Amniotic stem cell (primary cell): ENCODE results near the gene ACAP2.
"Not testable (repeated sequence)": the region's sequence is repeated elsewhere in the genome, so short reads cannot be mapped to it uniquely, and the experiment has no call there.

ENCODE experiments used
- DNase-seq: peaks from one replicate; lab custom pipeline; 2025; lab: John Stamatoyannopoulos, UW

ACAP2 gene, protein sequence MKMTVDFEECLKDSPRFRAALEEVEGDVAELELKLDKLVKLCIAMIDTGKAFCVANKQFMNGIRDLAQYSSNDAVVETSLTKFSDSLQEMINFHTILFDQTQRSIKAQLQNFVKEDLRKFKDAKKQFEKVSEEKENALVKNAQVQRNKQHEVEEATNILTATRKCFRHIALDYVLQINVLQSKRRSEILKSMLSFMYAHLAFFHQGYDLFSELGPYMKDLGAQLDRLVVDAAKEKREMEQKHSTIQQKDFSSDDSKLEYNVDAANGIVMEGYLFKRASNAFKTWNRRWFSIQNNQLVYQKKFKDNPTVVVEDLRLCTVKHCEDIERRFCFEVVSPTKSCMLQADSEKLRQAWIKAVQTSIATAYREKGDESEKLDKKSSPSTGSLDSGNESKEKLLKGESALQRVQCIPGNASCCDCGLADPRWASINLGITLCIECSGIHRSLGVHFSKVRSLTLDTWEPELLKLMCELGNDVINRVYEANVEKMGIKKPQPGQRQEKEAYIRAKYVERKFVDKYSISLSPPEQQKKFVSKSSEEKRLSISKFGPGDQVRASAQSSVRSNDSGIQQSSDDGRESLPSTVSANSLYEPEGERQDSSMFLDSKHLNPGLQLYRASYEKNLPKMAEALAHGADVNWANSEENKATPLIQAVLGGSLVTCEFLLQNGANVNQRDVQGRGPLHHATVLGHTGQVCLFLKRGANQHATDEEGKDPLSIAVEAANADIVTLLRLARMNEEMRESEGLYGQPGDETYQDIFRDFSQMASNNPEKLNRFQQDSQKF

DNA sequence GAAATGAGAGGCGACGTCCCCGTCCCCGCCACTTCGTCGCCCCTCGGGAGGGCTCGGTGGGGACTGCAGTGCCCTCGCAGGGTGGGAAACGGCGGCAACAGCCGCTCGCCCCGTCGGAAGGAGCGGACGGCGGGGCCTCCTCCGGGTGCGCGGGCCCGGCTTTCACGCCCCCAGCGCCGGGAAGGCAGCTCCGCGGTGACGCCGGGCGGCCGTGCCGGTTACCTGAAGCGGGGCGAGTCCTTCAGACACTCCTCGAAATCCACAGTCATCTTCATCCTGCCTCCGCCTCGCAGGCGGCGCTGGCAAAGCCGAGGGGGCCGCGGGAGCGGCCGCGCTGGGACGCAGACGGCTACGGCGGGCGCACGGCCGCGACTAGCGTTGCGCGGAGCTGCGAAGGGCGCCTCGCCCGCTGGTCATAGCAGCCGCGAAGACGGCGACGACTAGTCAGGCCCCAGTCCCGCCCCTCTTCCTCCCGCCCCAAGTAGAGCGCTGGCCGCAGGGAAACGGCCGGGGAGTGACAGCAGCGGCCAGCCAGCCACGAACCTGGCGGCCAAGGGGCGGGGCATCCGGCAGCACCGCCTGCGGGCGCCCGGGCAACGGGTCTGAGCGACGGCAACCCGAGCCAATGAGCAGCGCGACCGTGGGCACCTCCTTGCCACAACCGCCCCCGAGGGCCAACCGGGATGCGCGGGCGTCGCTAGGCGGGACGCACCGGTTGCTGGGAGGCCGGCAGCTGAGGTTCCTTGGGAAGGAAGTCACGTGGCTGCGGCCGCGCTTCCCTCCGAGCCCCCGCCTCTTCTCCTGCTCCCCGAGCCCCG is at the start of gene ACAP2:
TSS of gene ACAP2 (minus strand) at position 448 of the 818 bp plus-strand sequence. CDS start at position 275, 173 bp downstream.
- DNase-seq = peak; percentile 98

GRCh38 chr3:195475614-195476013 is 32.8 kb upstream of the ACAP2 start:
- DNase-seq = no peak

DNA sequence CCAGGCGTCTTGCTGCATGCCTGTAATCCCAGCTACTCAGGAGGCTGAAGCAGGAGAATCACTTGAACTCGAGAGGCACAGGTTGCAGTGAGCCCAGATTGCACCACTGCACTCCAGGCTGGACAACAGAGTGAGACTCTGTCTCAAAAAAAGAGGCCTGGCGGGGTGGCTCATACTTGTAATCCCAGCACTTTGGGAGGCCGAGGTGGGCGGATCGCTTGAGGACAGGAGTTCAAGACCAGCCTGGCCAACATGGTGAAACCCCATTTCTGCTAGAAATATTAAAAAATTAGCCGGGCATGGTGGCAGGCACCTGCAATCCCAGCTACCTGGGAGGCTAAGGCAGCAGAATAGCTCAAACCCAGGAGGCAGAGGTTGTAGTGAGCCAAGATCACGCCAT is 32.3 kb upstream of the ACAP2 start:
- not testable (repeated sequence) for DNase-seq

GRCh38 chr3:195468841-195469240 is 26.0 kb upstream of the ACAP2 start:
- DNase-seq = no peak

DNA sequence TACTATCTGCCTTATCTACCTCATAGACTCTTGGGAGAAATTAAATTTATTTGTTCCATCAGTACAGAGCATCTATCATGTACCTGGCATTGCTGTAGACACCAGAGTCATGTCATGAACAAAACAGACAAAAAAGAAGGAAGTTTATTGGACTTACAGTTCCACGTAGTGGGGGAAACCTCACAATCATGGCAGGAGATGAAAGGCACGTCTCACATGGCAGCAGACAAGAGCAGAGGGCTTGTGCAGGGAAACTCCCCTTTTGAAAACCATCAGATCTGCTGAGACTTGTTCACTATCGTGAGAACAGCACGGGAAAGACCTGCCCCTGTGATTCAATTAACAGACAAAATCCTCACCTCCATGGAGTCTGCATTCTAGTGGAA is 25.6 kb upstream of the ACAP2 start:
- DNase-seq = no peak

GRCh38 chr3:195467641-195468390 is 25.0 kb upstream of the ACAP2 start:
- DNase-seq = no peak

GRCh38 chr3:195466251-195466650 is 23.4 kb upstream of the ACAP2 start:
- no peak for DNase-seq

DNA sequence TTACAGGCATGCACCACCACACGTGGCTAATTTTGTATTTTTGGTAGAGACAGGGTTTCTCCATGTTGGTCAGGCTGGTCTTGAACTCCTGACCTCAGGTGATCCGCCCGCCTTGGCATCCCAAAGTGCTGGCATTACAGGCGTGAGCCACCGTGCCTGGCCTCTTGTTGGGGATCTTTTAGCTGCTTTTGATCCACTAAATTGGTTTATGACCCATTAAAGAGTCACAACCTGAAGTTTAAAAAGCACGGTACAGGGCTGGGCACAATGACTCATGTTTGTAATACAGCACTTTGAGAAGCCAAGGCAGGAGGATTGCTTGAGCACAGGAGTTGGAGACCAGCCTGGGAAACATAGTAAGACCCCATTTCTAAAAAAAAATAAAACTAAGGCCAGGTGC is 20.1 kb upstream of the ACAP2 start:
- not testable (repeated sequence) for DNase-seq

GRCh38 chr3:195462308-195462610 is 19.4 kb upstream of the ACAP2 start:
- no peak for DNase-seq

DNA sequence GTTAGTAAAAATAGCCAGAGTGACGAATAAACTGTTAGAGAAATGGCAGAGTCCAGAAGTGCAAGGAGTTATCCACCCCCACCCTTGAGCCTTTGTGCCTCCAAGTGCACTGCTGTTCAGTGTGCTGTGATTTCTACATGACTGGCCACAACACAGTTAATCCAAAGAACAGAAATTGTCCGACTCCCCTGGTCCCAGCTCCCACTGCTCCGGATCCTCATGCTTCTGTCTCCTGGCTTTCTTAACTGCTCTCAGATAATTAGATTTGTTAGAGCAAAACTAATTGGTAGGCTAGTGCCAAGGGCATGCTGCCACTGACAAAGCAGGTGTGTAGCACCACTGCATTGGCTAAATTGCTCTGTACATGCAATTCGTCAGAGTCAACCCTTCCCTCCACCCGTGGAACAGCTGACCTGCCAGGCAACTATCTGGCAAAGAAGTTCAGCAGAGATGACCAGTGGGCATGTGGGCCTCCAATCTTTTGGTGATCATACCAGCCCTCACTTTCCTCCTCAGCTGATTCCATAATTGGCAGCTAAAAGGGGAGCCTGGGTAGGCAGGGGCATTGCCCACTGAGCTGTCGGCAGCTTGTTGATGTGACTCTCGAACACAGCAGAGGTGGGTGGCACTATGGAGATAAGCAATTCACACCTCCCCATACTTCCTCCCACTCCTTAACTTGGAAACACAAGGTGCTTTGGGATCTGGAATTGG is 18.9 kb upstream of the ACAP2 start:
- DNase-seq = no peak

- no peak for DNase-seq
Observed at GRCh38 chr3:195460091-195460713, 17.4 kb upstream of the ACAP2 start.

DNA sequence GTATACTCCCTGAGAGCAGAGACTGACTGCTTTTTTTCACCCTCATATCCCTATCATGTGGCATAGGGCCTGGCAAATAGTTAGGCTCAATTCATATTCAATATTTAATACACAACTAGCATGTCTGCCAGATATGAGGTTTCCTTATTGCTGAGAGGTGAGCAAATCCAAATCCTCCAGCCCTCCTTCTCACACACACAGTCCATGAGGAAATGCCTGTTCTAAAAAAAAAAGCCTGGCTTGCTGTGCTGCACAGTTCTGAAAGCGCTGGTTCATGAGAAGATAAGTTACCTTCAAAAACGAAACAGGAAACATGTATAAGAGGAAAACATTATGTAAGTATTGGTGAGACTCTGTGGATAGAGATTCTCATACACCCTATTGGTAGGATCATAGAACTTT is 15.5 kb upstream of the ACAP2 start:
- no peak for DNase-seq

DNA sequence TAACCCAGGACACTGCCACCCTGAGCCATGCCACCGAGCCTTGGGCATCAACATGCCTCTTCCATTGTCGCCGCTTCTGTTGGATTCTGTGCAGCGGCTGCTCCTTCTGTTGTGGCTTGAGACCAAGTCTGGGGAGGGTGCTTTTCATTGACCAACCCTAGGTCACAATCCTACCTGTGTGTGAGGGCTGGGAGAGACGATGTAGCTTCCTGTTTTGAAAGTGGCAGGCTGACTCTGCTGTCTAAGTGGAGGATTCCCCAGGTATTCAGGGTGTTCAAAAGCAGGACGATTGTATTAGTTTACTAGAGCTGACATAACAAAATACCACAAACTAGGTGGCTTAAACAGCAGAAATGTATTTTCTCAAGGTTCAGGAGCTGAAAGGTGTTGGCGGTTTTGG is 13.0 kb upstream of the ACAP2 start:
- DNase-seq = no peak

DNA sequence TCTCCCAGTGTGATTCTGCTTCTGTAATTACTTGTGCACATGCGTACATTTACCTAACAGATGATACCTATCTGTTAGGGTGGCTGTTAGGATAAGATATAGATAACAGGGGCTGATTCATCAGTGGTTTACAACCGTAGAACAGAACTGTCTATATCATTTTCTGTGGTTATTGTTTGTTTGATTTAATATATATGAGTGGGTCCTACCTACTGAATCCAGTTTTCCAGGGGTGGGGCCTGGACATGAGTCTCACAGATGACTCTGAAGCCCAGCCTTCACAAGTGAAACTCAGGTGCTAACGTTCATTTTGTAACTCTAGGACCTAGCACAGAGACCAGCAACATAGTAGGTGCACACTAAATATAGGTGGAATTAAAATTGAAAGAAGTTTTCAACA is 10.4 kb upstream of the ACAP2 start:
- DNase-seq = no peak

- no peak for DNase-seq
Observed at GRCh38 chr3:195451373-195452015, 8.7 kb upstream of the ACAP2 start.

GRCh38 chr3:195450731-195451229 is 8.0 kb upstream of the ACAP2 start:
- peak; percentile 6 for DNase-seq

DNA sequence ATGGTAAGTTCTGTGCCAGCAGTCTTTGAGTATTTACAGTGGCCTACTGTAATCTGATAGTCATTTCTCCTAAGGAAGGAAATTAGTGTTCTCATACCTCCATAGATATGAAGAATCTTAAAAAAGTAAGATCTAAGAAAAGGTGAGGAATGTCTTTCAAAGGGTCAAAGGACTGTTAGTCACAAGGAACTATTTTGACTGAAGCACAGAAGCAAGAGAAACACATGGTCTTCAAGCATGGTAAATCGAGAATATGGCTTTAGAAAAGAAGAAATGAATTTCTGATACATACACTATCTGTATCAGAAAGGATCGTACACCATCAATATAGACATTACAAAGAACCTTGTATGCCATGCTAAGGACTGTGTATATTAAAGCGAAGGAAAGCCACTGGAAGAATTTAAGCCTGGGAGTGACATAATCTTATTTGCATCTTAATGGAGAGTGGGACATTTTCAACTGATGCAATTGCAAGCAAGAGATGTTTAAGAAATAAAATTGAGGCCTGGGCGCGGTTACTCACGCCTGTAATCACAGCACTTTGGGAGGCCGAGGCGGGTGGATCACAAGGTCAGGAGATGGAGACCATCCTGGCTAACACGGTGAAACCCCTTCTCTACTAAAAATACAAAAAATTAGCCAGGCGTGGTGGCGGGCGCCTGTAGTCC is 5.5 kb upstream of the ACAP2 start:
- DNase-seq = no peak

GRCh38 chr3:195447201-195447600 is 4.4 kb upstream of the ACAP2 start:
- no peak for DNase-seq

DNA sequence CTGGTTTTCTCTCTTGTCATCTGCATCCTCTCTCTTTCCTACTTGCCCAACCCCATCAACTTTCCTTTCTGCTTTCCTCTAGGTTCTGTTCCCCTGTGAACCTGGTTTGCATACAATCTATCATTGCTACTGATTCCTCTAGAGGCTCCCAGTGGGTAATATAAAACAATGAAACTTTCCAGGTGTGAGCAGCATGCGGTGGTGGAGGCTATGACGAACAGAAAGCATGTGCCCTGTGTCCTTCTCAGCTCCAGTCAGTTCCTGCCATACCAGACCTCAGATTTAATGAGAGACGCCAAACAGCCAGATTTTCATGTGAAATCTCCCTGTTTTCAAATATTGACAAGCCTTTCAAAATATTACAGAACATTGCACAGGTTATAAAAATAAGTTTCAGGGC is 3.5 kb upstream of the ACAP2 start:
- no peak for DNase-seq

- no peak for DNase-seq
Observed at GRCh38 chr3:195445885-195446284, 3.1 kb upstream of the ACAP2 start.
